DMS53 treated with DMSO at 0.1 percent for 48 hours (cell line): ENCODE results near the gene ST8SIA5.
"Not testable (repeated sequence)": the region's sequence is repeated elsewhere in the genome, so short reads cannot be mapped to it uniquely, and the experiment has no call there.

Experiments used
- DNase-seq: peaks from one replicate; lab custom pipeline; 2025; ENCODE audit not compliant: unreplicated experiment; lab: John Stamatoyannopoulos, UW

The ST8SIA5 gene, protein sequence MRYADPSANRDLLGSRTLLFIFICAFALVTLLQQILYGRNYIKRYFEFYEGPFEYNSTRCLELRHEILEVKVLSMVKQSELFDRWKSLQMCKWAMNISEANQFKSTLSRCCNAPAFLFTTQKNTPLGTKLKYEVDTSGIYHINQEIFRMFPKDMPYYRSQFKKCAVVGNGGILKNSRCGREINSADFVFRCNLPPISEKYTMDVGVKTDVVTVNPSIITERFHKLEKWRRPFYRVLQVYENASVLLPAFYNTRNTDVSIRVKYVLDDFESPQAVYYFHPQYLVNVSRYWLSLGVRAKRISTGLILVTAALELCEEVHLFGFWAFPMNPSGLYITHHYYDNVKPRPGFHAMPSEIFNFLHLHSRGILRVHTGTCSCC

DNA sequence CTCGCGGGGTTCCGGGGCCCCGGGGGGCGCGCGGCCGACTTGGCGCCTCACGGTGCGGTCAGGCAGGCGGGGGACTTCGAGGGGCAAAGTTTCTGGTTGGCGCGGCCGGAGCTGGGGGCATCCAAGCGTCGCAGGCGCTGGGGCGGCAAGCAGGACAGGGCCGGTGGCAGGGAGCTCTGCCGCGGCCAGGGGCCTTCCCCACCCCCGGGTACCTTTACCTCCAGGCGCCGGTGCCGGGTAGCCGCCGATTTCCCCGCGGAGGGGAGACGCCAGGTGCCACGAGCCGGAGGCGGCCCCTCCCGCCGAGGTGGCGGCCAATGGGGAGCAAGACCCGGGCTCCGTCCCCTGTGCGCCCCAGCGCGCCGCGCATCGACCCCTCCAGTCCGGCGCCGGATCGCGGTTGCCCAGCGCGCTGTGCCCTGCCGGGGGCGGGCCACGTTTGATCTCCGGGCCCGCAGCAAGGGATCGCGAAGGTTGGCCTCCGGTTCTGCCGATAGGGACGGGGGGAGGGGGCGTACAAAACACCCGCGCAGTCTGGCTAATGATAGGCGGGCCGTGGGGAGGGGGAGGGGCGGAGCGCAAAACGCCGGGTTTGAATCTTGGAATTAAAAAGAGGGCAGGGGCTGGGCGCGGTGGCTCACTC, at the start of gene ST8SIA5:
Gene ST8SIA5, minus strand, starts transcription at position 495 of the 643 bp plus-strand sequence. CDS start 545 bp downstream, outside the sequence.
- peak; percentile 49 for DNase-seq

DNA sequence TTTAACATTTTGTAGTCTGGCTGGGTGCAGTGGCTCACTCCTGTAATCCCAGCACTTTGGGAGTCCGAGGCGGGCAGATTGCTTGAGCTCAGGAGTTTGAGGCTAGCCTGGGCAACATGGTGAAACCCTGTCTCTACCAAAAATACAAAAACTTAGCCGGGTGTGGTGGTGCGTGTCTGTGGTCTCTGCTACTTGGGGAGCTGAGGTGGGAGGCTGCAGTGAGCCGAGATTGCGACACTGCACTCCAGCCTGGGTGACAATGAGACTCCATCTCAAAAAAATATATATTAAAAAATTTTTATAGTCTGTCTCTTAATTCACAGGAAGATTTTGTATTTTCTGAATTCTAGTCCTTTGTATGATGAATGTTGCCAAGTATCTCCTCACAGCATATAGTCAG, 39.1 kb upstream of the ST8SIA5 start:
- DNase-seq: not testable (repeated sequence)

GRCh38 chr18:46794607-46795006, 37.8 kb upstream of the ST8SIA5 start:
- DNase-seq: no peak

DNA sequence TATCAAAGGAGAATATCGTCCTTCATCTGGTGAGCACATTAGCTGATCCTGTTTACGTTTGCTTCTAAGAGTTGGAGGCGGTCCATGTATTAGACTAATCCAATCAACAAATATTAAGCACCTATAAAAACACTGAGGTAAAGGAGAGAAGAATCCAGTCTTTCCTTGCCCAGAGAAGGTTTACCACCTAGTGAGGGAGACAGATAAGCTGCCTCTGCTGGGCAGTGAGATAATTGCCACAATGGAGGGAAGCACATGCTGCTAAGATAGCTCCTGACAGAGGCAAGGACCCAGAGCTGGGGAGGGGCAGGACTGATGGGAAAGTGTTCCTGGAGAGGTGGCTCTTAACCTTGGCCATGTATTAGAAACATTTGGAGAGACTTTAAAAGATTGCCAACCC, 36.7 kb upstream of the ST8SIA5 start:
- DNase-seq: no peak

DNA sequence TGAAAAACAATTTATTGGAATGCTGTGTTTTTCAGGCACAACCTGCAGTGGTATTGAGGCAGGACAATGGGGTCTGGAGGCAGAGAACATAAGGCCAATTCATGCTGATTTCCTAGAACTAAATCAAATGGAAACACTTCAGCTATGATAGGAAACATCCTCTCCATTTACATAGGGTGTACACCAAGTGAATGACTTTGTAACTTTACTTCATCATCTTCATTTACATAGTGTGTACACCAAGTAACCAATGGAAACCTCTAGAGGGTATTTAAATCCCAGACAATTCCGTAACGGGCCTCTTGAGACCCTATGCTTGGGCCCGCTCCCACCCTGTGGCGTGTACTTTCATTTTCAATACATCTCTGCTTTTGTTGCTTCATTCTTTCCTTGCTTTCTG, 32.2 kb upstream of the ST8SIA5 start:
- no peak for DNase-seq

DNA sequence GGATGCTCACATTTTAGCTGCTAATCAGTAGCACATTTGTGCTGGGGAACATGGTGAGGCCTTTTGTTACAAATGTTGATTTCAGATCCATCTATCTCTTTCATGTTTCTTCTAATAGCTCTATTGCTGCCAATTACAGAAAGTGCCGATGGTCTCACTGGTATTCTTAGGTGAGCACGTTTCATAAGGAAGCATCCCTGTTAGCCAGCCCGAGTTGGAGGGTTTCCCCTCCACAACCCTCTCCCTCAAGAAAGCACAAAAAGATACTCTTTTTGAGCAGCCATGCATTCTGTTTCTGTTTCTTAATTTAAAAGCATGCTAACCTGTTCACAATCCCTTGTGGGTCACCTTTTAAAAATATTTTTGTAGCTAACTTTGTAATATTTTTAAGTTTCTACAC, 30.8 kb upstream of the ST8SIA5 start:
- DNase-seq: no peak

- DNase-seq: no peak
Observed at GRCh38 chr18:46772357-46772756, 15.5 kb upstream of the ST8SIA5 start.

DNA sequence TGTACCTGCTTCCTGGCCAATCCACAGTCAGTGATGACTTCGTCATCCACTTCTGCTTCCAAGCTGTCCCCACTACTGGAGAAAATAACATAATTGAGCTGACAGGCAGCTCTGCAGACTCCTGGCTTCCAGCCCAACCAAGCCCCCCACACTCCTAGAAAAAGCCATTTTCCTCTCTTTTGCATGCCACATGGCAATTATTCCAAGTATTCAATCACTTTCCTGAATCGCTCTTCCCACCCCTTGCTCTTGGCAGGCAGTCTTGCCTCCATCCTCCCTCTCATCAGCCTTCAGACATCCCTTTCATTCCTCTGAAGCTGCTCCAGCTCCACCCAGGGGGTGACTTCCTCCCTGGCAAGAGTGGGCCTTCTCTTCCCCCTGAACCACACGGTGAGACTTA, 14.3 kb upstream of the ST8SIA5 start:
- no peak for DNase-seq

GRCh38 chr18:46770708-46771107, 13.9 kb upstream of the ST8SIA5 start:
- no peak for DNase-seq

DNA sequence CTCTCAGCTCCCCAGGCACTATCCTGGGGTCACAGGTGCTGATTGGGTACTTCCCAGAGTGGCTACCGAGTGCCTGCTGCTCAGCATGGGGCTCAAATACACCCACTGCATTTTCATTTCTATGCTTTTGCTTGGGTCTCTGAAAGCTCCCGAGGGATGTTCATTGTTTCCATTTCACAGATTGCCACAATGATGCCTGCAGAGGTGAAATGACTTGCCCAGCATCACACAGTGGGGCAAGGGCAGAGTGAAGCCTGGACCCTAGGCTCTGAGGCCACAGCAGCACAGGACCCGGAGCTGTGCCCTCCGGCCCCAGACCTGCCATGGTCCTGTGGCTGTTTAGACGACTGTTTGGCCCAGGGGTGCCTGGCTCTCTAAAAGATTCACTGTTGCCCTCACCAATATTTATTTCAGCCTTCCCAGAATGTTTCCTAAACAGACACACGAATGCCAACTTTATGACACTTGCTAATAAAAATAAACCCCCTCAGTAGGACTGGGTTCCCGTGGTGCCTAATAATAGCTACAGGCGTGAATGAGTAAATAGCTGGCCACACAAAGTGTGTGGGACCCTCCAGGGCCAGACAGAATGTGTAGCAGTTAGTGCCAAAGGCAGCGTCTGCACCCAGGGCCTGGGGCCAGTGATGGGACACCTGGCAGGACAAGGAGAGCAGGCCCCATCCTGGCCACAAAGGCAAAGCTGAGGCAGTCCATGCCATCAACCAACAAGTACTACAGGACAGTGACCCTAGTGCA, 11.5 kb upstream of the ST8SIA5 start:
- no peak for DNase-seq

- no peak for DNase-seq
Observed at GRCh38 chr18:46767217-46767616, 10.4 kb upstream of the ST8SIA5 start.

- no peak for DNase-seq
Observed at GRCh38 chr18:46764586-46764985, 7.7 kb upstream of the ST8SIA5 start.

- peak; percentile 70 for DNase-seq
Observed at GRCh38 chr18:46761059-46761769, 4.4 kb upstream of the ST8SIA5 start.

DNA sequence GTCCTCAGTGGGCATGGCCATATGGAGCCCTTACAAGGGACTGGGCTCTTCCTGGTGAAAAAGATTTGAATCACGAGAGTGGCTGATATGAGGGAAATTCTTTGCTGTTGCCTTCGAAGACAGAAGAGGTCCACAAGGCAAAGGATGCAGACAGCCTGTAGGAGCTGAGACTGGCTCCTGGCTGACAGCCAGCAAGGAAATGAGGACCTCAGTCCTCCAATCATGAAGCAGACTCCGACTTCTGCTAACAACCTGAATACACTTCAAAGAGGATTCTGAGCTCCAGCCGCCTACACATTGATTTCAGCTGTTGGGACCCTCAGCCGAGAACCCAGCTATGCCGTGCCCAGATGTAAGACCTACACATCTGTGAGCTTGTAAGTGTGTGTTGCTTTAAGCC, 3.0 kb upstream of the ST8SIA5 start:
- no peak for DNase-seq

DNA sequence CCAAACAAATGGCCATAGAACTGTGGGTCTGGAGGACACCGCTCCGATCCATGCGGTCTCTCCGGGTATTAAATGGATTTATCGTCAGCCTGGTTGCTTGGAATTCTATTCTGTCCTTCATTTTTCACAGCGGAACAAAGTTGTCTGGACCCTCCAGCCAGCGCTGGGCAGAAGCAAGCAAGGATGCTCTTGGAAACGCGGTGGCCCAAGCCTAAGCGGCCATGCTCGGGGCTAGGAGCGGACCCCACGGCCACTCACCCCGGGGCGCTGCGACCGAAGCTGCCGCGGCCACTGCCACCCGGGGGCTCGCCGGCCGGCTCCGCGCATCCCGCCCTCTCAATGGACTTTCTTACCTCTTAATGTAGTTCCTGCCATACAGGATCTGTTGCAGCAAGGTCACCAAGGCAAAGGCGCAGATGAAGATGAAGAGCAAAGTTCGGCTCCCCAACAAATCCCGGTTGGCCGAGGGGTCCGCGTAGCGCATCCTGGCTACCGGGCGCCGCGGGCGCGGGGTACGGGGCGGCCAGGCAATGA, 761 bp downstream of the ST8SIA5 start:
- peak; percentile 59 for DNase-seq

GRCh38 chr18:46755315-46756024, 1.4 kb downstream of the ST8SIA5 start:
- no peak for DNase-seq

DNA sequence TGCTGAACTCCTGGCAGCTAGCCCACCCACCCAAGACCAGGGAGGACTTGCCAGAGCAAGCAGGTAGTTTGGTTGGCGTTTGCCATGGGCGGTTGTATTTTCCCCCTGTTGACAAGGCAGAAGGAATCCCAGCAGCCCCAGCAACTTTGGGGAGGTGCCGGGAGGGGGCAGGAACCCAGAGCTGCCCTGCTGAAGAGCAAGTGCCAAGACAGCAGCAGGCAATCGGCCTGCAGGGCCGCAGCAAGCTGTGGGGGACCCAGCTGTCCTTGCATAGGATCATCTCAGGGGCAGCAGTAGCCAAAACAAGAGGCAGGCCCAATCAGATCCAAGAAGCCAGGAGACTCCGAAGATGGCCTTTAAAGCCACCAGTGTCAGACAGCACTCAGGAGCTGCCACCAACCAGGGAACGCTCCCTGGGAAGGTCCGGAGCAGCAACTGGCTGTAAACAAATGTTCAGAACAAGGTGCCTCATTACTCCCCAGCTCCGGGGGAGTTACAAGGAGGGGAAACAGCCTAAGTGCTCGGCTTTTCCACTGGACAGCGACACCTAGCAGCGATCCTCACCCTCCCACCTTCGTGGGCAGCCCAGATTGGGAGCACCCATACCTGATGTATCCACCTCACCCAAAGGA, 2.1 kb downstream of the ST8SIA5 start:
- DNase-seq: no peak

DNA sequence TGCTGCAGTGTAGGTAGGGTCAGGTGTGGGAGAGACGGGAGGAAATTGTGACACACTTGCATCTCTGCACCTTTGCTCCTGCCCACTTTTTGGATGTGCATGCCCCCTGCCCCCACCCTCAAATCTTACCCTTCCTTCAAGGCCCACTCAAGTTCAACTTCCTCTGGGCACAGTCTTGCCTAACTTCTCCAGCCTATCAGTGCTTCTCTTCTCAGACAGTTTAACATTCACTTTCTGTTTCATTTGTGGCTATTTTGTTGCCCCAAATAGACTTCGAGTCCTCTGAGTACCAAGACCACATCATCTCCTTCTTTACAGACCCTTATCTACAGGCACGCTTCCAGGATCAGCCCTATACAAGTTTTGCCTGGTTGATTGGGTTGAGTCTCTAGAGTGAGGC, 2.7 kb downstream of the ST8SIA5 start:
- no peak for DNase-seq

DNA sequence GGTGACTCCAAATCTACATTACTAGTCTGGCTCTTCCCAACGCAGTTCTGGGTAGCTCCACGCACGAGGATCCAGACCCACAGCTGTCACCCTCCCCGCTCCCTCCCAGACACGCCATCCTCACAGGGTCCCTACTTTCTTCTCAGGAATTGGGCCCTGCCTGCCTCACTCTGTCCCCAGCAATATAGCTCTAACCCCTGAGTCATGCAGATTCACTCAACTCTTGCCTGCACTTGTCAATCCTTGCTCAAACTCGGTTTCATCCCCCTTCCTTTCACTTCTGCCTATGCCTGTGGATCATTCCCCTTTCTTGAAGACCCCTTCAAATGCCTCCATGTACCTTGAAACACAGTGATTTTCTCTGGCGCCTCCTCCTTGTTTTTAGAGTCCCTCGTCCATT, 5.0 kb downstream of the ST8SIA5 start:
- no peak for DNase-seq

DNA sequence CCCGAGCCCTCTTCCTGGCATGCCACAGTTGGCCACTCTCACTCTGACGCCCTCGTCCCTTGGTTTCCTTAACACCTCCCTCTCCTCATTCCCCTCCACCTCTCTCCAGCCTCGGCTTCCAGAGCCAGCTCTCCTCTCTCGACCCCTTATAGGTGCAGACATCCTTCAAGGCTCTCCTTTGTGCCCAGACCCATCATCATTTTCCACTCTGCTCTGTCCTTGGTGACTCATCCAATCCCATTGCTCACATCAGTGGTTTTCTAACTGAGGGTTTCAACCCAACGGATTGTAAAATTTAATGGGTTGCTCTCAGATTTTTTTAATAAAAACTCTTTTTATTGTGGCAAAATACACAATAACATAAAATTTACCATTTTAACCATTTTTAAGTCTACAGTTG, 6.2 kb downstream of the ST8SIA5 start:
- no peak for DNase-seq
